Mucosa of stomach (tissue), 1 donor: ENCODE measurements around the gene UGT1A8.

Experiments used
- H3K27me3 ChIP-seq: one replicate; pipeline ENCODE4 v1.7.0; 2013; ENCODE audit warnings: mild to moderate bottlenecking, low read length; ENCODE audit not compliant: control insufficient read depth, insufficient read depth
- H3K36me3 ChIP-seq: one replicate; pipeline ENCODE4 v1.7.0; 2013; ENCODE audit warnings: low read length; ENCODE audit not compliant: control insufficient read depth, insufficient read depth
- H3K4me1 ChIP-seq: one replicate; pipeline ENCODE4 v1.7.0; 2013; ENCODE audit warnings: mild to moderate bottlenecking, low read length; ENCODE audit not compliant: control insufficient read depth, insufficient read depth
- H3K4me3 ChIP-seq: one replicate; pipeline ENCODE4 v1.7.0; 2013; ENCODE audit warnings: low read length
- H3K9ac ChIP-seq: one replicate; pipeline ENCODE4 v1.7.0; 2013; ENCODE audit warnings: mild to moderate bottlenecking, low read length, moderate library complexity
- H3K9me3 ChIP-seq: one replicate; pipeline ENCODE4 v1.7.0; 2013; ENCODE audit warnings: mild to moderate bottlenecking, low read length, moderate library complexity; ENCODE audit not compliant: control insufficient read depth
- donor health status: Pancreatic carcinoma.

The UGT1A8 gene

GRCh38 chr2:233674314-233674713, 56.9 kb downstream of the UGT1A8 start:
- Histone ChIP-seq H3K9me3 (no peaks in the 10 kb centered on the region), H3K27me3 (no peaks in the 10 kb centered on the region), H3K36me3 (no peaks in the 10 kb centered on the region), H3K4me1 (no peaks in the 10 kb centered on the region), H3K4me3 (no peak overlapping the region), H3K9ac (no peak overlapping the region)

- H3K9ac ChIP-seq: no peak overlapping the region
- no peaks in the 10 kb centered on the region for H3K27me3 ChIP-seq
- H3K36me3 ChIP-seq: no peaks in the 10 kb centered on the region
- no peak overlapping the region for H3K4me3 ChIP-seq
- H3K9me3 ChIP-seq: no peaks in the 10 kb centered on the region
- no peaks in the 10 kb centered on the region for H3K4me1 ChIP-seq
Observed at GRCh38 chr2:233674995-233675394, 57.6 kb downstream of the UGT1A8 start.

GRCh38 chr2:233676046-233676445, 58.6 kb downstream of the UGT1A8 start:
- no peaks in the 10 kb centered on the region for H3K4me1 ChIP-seq
- no peaks in the 10 kb centered on the region for H3K9me3 ChIP-seq
- no peaks in the 10 kb centered on the region for H3K27me3 ChIP-seq
- no peaks in the 10 kb centered on the region for H3K36me3 ChIP-seq
- no peak overlapping the region for H3K9ac ChIP-seq
- H3K4me3 ChIP-seq: no peak overlapping the region

GRCh38 chr2:233679196-233679595, 61.8 kb downstream of the UGT1A8 start:
- no peaks in the 10 kb centered on the region for H3K9me3 ChIP-seq
- no peak overlapping the region for H3K9ac ChIP-seq
- H3K36me3 ChIP-seq: no peaks in the 10 kb centered on the region
- H3K4me1 ChIP-seq: no peaks in the 10 kb centered on the region
- H3K4me3 ChIP-seq: no peak overlapping the region
- H3K27me3 ChIP-seq: no peaks in the 10 kb centered on the region

GRCh38 chr2:233680361-233681045, 63.1 kb downstream of the UGT1A8 start:
- Histone ChIP-seq H3K36me3 (no peaks in the 10 kb centered on the region), H3K9ac (no peak overlapping the region), H3K4me1 (no peaks in the 10 kb centered on the region), H3K9me3 (no peaks in the 10 kb centered on the region), H3K4me3 (no peak overlapping the region), H3K27me3 (no peaks in the 10 kb centered on the region)

GRCh38 chr2:233681521-233682099, 64.2 kb downstream of the UGT1A8 start, which contains the start of gene UGT1A7:
TSS of gene UGT1A7 (plus strand) at chr2:233681901. CDS start at chr2:233681938, 37 bp downstream.
- Histone ChIP-seq H3K27me3 (no peaks in the 10 kb centered on the region), H3K9ac (no peak within 1 kb of the TSS), H3K36me3 (no peaks in the 10 kb centered on the region), H3K9me3 (no peaks in the 10 kb centered on the region), H3K4me3 (no peak within 1 kb of the TSS), H3K4me1 (peaks cover under 1% of the 10 kb centered on the region)

- Histone ChIP-seq H3K9me3 (no peaks in the 10 kb centered on the region), H3K4me3 (no peak overlapping the region), H3K9ac (no peak overlapping the region), H3K4me1 (peaks cover 21% of the 10 kb centered on the region), H3K27me3 (no peaks in the 10 kb centered on the region), H3K36me3 (no peaks in the 10 kb centered on the region)
Observed at GRCh38 chr2:233684640-233685039, 67.2 kb downstream of the UGT1A8 start.

- Histone ChIP-seq H3K4me3 (no peak overlapping the region), H3K9ac (no peak overlapping the region), H3K9me3 (no peaks in the 10 kb centered on the region), H3K4me1 (peaks cover 38% of the 10 kb centered on the region), H3K27me3 (no peaks in the 10 kb centered on the region), H3K36me3 (no peaks in the 10 kb centered on the region)
Observed at GRCh38 chr2:233686928-233687327, 69.5 kb downstream of the UGT1A8 start.

- H3K4me1 ChIP-seq: peaks cover 45% of the 10 kb centered on the region
- no peak overlapping the region for H3K9ac ChIP-seq
- H3K36me3 ChIP-seq: no peaks in the 10 kb centered on the region
- H3K27me3 ChIP-seq: no peaks in the 10 kb centered on the region
- no peaks in the 10 kb centered on the region for H3K9me3 ChIP-seq
- no peak overlapping the region for H3K4me3 ChIP-seq
Observed at GRCh38 chr2:233688341-233688740, 70.9 kb downstream of the UGT1A8 start.

GRCh38 chr2:233689031-233689430, 71.6 kb downstream of the UGT1A8 start:
- Histone ChIP-seq H3K9ac (no peak overlapping the region), H3K36me3 (no peaks in the 10 kb centered on the region), H3K27me3 (no peaks in the 10 kb centered on the region), H3K4me3 (no peak overlapping the region), H3K9me3 (no peaks in the 10 kb centered on the region), H3K4me1 (peaks cover 52% of the 10 kb centered on the region)

GRCh38 chr2:233689501-233689900, 72.1 kb downstream of the UGT1A8 start:
- Histone ChIP-seq H3K4me3 (no peak overlapping the region), H3K9me3 (no peaks in the 10 kb centered on the region), H3K36me3 (no peaks in the 10 kb centered on the region), H3K27me3 (no peaks in the 10 kb centered on the region), H3K4me1 (peaks cover 56% of the 10 kb centered on the region), H3K9ac (no peak overlapping the region)

GRCh38 chr2:233690444-233690843, 73.0 kb downstream of the UGT1A8 start:
- H3K36me3 ChIP-seq: no peaks in the 10 kb centered on the region
- H3K4me3 ChIP-seq: no peak overlapping the region
- no peaks in the 10 kb centered on the region for H3K27me3 ChIP-seq
- H3K9ac ChIP-seq: no peak overlapping the region
- no peaks in the 10 kb centered on the region for H3K9me3 ChIP-seq
- peaks cover 58% of the 10 kb centered on the region for H3K4me1 ChIP-seq
